Measurements from ENCODE around the gene XYLT1. TPM values are rescaled to one million over a fixed set of nuclear protein-coding genes. Genes with fewer than 3 reads are reported as not detected.

XYLT1 gene
- total RNA-seq, 1 donor from 2014 or later = 0.23 TPM

DNA sequence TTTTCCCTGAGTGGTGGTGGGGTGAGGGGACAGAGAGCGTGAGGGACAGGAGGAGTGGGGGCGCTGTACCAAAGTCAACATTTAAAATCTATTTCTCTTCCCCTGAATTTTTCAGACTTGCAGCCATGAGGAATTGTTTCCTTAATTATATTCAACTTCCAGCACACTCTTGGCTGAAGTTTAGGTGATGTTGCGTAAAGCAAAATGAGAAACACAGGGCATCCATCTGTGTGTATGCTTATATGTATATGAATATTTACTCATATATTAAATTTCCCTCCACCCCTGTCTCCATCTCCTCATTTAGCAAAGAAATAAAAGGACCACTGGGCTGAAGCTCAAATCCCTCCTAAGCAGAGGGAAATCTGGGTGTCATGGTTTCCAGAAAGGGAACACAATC, 218.1 kb downstream of the XYLT1 start:
- DNase-seq (ENCODE audit: low read depth) = no peak
- TF ChIP-seq, protein P1, sequence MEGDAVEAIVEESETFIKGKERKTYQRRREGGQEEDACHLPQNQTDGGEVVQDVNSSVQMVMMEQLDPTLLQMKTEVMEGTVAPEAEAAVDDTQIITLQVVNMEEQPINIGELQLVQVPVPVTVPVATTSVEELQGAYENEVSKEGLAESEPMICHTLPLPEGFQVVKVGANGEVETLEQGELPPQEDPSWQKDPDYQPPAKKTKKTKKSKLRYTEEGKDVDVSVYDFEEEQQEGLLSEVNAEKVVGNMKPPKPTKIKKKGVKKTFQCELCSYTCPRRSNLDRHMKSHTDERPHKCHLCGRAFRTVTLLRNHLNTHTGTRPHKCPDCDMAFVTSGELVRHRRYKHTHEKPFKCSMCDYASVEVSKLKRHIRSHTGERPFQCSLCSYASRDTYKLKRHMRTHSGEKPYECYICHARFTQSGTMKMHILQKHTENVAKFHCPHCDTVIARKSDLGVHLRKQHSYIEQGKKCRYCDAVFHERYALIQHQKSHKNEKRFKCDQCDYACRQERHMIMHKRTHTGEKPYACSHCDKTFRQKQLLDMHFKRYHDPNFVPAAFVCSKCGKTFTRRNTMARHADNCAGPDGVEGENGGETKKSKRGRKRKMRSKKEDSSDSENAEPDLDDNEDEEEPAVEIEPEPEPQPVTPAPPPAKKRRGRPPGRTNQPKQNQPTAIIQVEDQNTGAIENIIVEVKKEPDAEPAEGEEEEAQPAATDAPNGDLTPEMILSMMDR (conservative IDR thresholded peaks at IDR 0.05; ENCODE audit: low read depth, low read length) = no peak
- H3K4me3 ChIP-seq (ENCODE audit: low read depth, low read length) = no peak overlapping the region

DNA sequence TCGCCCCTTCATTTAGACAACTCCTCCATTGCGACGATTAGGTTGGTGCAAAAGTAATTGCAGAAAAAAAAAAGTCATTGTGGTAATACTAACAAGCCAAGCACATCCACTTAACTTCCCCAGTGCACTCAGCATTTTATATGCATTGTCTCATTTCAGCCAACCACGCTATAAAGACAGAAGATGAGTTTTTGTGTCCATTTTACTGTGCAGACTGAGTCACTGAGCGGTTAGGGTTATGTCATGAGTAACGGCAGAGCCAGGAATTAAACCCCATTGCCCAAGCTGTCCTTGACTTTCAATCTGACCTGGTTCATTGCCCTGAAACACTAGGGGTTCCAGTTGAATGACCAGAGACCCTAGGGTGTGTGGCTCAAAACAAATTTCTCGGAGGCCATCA, 218.7 kb downstream of the XYLT1 start:
- TF ChIP-seq, protein P1 (conservative IDR thresholded peaks at IDR 0.05; ENCODE audit: low read depth, low read length) = no peak
- no peak overlapping the region for H3K4me3 ChIP-seq (ENCODE audit: low read depth, low read length)
- no peak for DNase-seq (ENCODE audit: low read depth)

DNA sequence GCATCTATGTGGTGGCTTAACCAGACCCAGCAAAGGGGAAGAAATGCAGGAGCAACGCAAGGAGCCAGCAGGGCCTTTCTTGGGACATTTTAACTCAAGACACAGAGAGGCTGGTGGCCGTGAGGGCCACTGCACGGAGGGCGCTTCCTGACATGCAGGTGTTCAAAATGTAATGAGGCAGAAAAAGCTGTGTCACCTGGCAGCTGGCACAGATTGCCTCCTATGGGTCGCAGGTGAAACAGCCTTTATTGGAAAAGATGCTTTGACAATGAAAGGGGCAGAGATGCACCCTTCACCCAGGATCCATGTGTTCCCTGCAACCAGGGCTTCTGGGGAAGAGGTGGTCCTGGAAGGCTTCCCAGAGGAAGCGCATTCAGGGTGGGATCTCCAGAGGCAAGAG, 219.3 kb downstream of the XYLT1 start:
- TF ChIP-seq, protein P1 (conservative IDR thresholded peaks at IDR 0.05; ENCODE audit: low read depth, low read length) = no peak
- H3K4me3 ChIP-seq (ENCODE audit: low read depth, low read length) = no peak overlapping the region
- DNase-seq (ENCODE audit: low read depth) = no peak

DNA sequence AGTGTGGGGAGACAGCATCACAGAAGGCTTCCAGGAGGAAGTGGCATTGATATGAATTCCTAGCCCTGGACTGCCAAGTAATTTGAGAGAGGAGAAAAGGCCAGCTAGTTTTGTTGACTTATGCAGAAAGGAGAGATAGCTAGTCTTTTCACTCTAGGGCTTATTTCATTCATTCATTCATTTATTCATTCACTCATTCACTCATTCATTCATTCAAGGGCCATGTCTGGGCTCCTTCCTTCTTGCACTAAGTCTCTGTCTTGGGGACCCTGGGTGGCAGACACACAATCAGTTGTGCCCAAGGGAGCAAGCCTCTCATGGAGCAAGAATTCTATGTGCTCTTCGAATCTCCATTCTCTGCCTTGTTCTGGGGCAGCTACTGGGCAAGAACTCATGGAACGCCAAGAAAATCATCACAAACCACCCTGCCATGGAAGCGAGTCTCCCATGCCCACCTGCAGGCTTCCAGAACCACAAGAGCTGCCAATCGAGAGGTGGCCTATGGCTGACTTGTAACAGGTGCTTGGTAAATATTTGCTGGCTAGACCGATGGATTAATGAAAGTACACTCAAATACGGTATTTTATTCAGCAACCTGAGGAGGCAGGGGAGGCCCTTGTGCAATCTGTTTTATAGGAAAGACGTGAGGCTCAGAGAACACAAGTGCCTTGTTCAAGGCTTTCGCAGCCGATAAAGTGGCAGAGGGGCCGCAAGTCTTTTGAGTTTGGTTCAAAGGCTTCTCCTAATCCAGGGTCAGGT, 223.6 kb downstream of the XYLT1 start:
- TF ChIP-seq, protein P1 (conservative IDR thresholded peaks at IDR 0.05; ENCODE audit: low read depth, low read length) = no peak
- no peak for DNase-seq (ENCODE audit: low read depth)

DNA sequence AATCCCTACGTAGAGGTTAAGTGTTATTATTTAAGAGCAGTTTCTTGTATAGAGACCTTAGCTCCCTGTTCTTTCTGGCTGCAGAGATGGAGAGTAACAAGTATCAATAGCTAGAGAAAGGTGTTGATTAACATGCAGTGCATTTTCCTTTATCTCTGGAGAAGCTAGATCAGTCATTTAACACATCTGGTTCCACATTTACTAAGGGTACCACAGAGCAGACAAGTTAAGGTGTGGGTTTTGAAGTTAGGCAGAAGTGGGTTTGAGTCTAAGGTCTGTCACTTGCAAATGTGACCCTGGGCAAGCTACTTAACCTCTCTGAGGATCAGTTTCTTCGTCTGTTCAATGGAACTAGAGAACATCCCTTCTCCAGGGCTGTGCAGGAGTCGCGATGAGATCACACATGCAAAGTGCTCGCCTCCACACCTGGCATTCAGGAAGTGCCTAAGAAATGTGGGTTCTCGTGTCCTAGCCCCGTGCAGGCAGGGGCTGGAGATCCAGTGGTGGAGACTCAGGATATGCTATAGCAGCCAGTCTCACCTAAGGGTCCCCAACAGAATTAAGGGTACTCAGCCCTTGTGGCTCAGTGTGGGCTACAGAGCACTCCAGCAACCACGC, 224.4 kb downstream of the XYLT1 start:
- no peak overlapping the region for H3K4me3 ChIP-seq (ENCODE audit: low read depth, low read length)
- DNase-seq (ENCODE audit: low read depth) = no peak
- TF ChIP-seq, protein P1 (conservative IDR thresholded peaks at IDR 0.05; ENCODE audit: low read depth, low read length) = no peak

More for the DNA sequence above, 223.6 kb downstream of the XYLT1 start:
- H3K4me3 ChIP-seq (ENCODE audit: low read depth, low read length) = no peak overlapping the region

DNA sequence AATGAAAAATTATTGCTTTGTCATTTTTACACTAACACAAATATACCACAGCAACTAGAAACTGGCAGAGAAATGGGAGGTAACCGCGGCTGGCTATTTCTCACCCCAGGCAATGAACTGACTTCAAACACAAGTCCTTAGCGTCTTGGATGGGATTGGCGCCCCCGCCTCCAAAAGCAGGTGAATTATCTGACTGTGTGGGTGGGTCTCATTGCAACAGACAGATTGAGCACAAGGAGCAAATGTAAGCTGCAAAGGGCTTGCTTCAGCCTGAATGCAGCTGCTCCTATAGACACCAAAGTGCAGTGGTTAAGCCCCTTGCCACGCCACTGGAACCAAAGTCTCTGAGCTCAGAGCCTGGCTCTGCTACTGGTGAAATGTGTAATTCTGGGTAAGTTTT, 225.0 kb downstream of the XYLT1 start:
- TF ChIP-seq, protein P1 (conservative IDR thresholded peaks at IDR 0.05; ENCODE audit: low read depth, low read length) = no peak
- no peak for DNase-seq (ENCODE audit: low read depth)
- no peak overlapping the region for H3K4me3 ChIP-seq (ENCODE audit: low read depth, low read length)
